C4-2B (cell line): ENCODE data around the gene HNRNPA2B1.

Experiments used
- H3K27ac ChIP-seq: fragments of 450-650 bp; 2 replicates; pipeline ENCODE4 v1.5.1; 2017
- ZFX ChIP-seq: fragments of 450-650 bp; IDR thresholded peaks from 2 replicates; pipeline ENCODE4 v1.6.1; 2017
- TF ChIP-seq, protein P1 (sequence below): fragments of 450-650 bp; conservative IDR thresholded peaks from 2 replicates; pipeline ENCODE4 v1.5.1; 2017; ENCODE audit warnings: mild to moderate bottlenecking

Gene HNRNPA2B1

DNA sequence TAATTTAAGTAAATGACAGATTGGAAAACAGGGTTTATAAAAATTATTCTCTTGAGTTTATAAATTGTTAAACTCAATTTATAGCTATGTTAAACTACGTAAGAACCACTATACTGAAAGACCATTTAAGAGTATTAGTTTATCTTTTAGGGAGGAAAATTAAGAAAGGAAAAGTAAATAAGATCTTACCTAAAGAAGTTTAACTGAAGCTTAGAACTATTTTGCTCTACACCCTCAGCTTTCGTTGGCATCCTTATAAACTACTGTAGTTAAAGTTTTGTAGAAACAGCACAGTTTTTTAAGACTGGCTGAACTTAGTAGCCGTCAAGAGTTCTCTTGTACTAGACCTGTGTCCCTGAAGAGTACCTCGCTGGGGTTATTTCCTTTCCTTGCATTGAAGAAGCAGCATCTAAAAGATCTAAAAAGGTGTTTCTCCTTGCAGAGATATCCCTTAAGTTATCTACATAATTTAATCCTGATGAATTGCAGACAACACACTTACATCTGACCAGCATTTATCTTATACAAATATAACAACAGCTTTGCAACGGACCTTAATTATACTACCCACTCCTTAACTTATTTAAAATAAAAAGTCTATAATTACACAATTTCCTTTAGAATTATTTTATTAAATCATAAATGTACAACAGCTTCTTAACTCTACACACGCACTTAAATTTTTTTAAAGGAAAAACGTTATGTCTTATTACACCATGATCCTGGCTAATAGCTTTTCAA, 9.1 kb downstream of the HNRNPA2B1 start:
- TF ChIP-seq, protein P1, sequence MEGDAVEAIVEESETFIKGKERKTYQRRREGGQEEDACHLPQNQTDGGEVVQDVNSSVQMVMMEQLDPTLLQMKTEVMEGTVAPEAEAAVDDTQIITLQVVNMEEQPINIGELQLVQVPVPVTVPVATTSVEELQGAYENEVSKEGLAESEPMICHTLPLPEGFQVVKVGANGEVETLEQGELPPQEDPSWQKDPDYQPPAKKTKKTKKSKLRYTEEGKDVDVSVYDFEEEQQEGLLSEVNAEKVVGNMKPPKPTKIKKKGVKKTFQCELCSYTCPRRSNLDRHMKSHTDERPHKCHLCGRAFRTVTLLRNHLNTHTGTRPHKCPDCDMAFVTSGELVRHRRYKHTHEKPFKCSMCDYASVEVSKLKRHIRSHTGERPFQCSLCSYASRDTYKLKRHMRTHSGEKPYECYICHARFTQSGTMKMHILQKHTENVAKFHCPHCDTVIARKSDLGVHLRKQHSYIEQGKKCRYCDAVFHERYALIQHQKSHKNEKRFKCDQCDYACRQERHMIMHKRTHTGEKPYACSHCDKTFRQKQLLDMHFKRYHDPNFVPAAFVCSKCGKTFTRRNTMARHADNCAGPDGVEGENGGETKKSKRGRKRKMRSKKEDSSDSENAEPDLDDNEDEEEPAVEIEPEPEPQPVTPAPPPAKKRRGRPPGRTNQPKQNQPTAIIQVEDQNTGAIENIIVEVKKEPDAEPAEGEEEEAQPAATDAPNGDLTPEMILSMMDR = no peak
- TF ChIP-seq ZFX = no peak
- H3K27ac ChIP-seq = no peak overlapping the region

DNA sequence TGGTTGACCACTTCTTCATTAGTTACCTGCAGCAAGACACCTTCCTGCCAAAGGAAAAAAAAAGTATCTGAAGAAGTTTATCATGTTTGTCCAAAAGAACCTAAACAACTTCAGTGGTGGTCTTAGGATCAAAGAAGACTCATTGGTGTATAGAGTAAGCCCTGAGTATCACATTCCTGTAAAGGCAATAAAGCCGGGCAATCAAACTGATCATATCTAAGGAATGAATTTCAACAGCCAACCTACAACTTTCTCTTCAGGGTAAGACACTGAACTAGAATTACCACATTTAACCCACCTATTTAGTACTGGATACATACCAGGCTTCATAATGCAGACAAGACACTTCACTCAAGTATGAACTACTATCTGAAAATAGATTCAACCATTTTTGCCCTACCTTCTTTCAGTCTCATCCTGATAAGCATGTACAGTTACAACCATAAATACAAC, 10.1 kb downstream of the HNRNPA2B1 start:
- TF ChIP-seq, protein P1 = no peak
- TF ChIP-seq ZFX = no peak
- no peak overlapping the region for H3K27ac ChIP-seq

DNA sequence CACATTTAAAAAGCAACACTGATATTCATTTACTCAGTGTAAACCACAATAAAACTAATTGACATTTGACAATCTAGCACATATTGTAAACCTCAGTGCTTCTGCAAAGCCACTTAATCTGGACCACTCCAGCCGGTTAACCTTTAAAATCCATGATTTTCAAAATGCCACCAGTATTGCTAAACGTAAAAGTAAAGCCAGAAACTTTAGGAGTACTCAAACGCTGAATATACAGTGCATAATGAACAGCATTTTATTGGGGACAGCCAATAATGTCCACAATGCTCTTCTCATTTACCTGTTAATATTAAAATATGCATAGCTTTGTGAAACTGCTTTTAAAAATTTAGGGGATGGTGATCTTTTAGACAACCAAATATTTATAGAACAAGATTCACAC, 10.8 kb downstream of the HNRNPA2B1 start:
- TF ChIP-seq, protein P1 = no peak
- TF ChIP-seq ZFX = no peak
- no peak overlapping the region for H3K27ac ChIP-seq

DNA sequence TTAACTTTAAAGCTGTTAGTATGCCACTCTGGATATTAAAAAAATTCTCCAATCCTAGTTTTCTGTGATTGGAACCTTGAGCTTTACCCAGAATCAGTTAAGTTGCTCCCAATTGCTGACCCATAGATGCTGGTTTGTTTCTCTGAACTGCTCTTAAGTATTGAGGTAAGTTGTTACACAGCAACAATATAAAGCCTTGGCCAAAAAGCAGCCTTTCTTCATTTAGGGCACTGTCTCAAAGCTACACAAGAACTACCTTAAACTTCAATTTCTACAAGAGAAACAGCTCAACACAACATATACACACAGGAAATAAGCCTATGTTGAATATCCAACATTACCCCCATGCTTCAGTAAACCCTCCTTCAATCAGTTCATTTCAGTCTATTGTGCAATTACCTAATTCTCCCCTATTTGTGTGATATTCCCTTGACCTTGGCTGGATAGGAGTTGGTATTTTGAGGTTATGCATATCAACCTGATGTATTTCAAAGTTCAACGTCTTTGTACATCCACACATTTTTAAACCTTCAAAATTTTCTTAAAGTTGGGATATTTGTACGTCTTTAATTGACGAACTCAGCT, 11.5 kb downstream of the HNRNPA2B1 start:
- H3K27ac ChIP-seq = no peak overlapping the region

DNA sequence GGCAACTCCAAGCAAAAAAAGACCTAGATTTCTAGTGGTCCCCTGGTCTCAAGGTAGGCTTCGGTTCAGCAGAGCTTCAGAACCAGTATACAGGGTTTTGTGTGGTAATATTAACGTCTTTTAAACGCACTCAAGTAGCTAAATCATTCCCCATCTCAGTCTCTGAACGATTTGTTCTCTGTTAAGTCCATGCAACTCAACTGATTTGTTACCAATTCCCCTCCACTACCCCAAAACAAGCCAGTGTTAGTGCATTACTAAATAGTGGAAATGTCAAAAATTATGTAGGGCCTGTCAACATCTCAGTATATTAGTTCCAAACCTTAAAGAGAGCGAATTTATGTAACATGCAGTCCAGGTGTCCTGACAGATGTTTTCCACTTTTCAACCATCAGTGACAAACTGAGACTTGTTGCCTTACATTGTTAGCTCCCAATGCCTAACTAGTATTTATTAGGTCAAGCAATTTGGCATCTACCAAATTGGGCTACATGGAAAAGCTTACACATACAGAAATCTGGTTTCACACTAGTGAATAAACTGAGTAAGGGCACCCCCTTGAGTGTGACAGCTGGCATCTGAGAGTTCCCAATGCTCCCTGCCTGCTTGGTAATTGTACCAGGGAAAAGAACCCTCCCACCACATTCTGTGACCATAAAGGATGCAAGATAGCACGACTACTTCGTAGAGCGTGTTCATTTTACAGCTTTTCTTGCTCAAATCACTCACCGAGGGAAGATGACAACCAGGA, 12.2 kb downstream of the HNRNPA2B1 start:
- no peak for TF ChIP-seq ZFX
- TF ChIP-seq, protein P1 = no peak
- no peak overlapping the region for H3K27ac ChIP-seq

More for the DNA sequence above, 11.5 kb downstream of the HNRNPA2B1 start:
- TF ChIP-seq ZFX = no peak
- TF ChIP-seq, protein P1 = no peak

DNA sequence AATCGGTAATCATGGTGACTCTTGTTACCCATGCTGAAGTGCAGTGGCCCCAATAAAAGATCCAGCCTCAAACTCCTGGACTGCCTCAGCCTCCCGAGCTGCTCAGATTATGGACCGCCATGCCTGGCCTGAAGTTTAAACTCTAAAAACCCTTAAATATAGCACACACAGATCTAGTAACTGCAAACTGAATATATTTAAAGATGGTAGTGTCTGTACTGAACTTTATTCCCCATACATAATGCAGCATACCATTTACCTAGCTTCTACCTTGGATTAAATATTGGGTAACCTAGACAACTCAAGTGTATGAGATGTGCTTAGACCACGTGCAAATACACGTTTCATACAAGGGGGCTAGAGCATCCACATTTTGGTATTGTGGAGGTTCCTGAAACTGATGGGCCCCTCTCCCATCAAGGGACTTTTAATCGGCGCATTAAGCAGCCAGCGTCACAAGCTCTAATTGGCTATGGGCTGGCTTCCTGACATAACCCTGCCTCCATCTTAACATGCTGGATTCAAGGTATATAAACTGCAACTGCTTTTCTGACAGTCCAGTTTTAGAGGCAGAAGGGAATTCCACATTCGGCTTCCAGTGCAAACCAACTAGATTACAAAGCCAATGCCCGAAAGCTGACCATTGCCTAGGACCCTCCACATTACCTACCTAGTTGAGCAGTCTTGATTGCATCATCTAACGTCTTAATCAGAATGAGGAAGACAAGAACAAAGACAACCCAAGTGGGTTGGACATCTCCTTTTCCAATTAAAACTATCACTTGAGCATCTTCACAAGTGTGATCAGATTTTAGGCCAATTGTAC, 13.0 kb downstream of the HNRNPA2B1 start:
- TF ChIP-seq ZFX = no peak
- TF ChIP-seq, protein P1 = no peak
- no peak overlapping the region for H3K27ac ChIP-seq
